Choroid plexus epithelial cell (primary cell): Measurements from ENCODE around the gene MRAS.

Source experiments
- DNase-seq: peaks from one replicate; pipeline ENCODE4 v3.0.0-alpha.2; 2010; ENCODE audit warnings: low read depth
- H3K4me3 ChIP-seq: 2 replicates; pipeline ENCODE4 v1.5.1; 2011; ENCODE audit warnings: low read depth, mild to moderate bottlenecking, control low read depth, low read length, moderate library complexity
- CTCF ChIP-seq: conservative IDR thresholded peaks from 2 replicates; pipeline ENCODE4 v1.5.1; 2011; ENCODE audit warnings: low read depth, mild to moderate bottlenecking, control low read depth, inconsistent platforms, low read length, moderate library complexity

The MRAS gene

GRCh38 chr3:138384531-138384930 lies 36.2 kb downstream of the MRAS start:
- TF ChIP-seq CTCF: no peak
- no peak for DNase-seq

GRCh38 chr3:138384976-138385375 lies 36.6 kb downstream of the MRAS start:
- no peak for DNase-seq
- no peak overlapping the region for H3K4me3 ChIP-seq
- no peak for TF ChIP-seq CTCF

More at GRCh38 chr3:138384531-138384930, 36.2 kb downstream of the MRAS start:
- no peak overlapping the region for H3K4me3 ChIP-seq

GRCh38 chr3:138389144-138389601 lies 40.8 kb downstream of the MRAS start:
- peak; percentile 16 for DNase-seq
- TF ChIP-seq CTCF: no peak
- no peak overlapping the region for H3K4me3 ChIP-seq

- TF ChIP-seq CTCF: no peak
- no peak overlapping the region for H3K4me3 ChIP-seq
- peak; percentile 96 for DNase-seq
Observed at GRCh38 chr3:138389841-138390581, 41.6 kb downstream of the MRAS start.

- no peak for DNase-seq
- no peak overlapping the region for H3K4me3 ChIP-seq
- no peak for TF ChIP-seq CTCF
Observed at GRCh38 chr3:138390582-138390932, 42.2 kb downstream of the MRAS start.

GRCh38 chr3:138394156-138394555 lies 45.8 kb downstream of the MRAS start:
- DNase-seq: no peak
- no peak for TF ChIP-seq CTCF
- H3K4me3 ChIP-seq: no peak overlapping the region

GRCh38 chr3:138394686-138395085 lies 46.3 kb downstream of the MRAS start:
- no peak for DNase-seq
- no peak overlapping the region for H3K4me3 ChIP-seq
- TF ChIP-seq CTCF: no peak
